Right lobe of liver (tissue), 4 donors: Measurements from ENCODE around the gene AIG1.

Experiments used
- CTCF ChIP-seq, 4 donors: fragments of 200-600 bp in 3 of 4; fragments of 450-650 bp in 1 of 4; IDR thresholded peaks; one replicate each; pipeline versions ENCODE4 v1.5.1 to v1.8.0; 2016 to 2022; ENCODE audit warnings: antibody characterized with exemption in 4 of 4, mild to moderate bottlenecking in 2 of 4
- POLR2A ChIP-seq: fragments of 450-650 bp; IDR thresholded peaks from one replicate; pipeline ENCODE4 v1.6.1; 2017; ENCODE audit warnings: antibody characterized with exemption, mild to moderate bottlenecking
- donor health status: DM: no; HTN: no; CAD: no.
- donor health status: DM: no; HTN: no; CAD: no.
- donor health status: DM: no; HTN: yes; CAD: no.

- TF ChIP-seq CTCF (IDR thresholded peaks at IDR 0.05): no peak
- no peak for TF ChIP-seq POLR2A
These were observed 167.0 kb downstream of the AIG1 start for GRCh38 chr6:143227675-143228074.
